Activated T-helper 1 cell treated with anti-CD3 and anti-CD28 coated beads, Interleukin-12 subunit alpha, Interleukin-12 subunit beta, Interleukin-2, Interleukin-4 antibody, amounts not matched to agents 30 ng/mL and 10 ng/mL and 1 ng/mL, durations not matched to agents 14 hours and 24 hours and 36 hours (primary cell): ENCODE measurements around the gene IDNK. TPM values are rescaled to one million over a fixed set of nuclear protein-coding genes. Genes with fewer than 3 reads are reported as not detected.

Experiments
- DNase-seq: peaks from one replicate; pipeline ENCODE4 v3.0.0; 2021; ENCODE audit warnings: low spot score
- H3K27ac Mint-ChIP-seq: one replicate; pipeline ENCODE4 v1.8.0; 2021; ENCODE audit warnings: mild to moderate bottlenecking, mixed read lengths
- H3K27me3 Mint-ChIP-seq: one replicate; pipeline ENCODE4 v1.8.0; 2022; ENCODE audit warnings: mild to moderate bottlenecking, moderate library complexity, mixed read lengths; ENCODE audit not compliant: insufficient read depth
- H3K36me3 Mint-ChIP-seq: one replicate; pipeline ENCODE4 v1.8.0; 2021; ENCODE audit warnings: low read depth, mixed read lengths
- H3K4me1 Mint-ChIP-seq: one replicate; pipeline ENCODE4 v1.8.0; 2021; ENCODE audit warnings: low read depth, mixed read lengths
- H3K4me3 Mint-ChIP-seq: one replicate; pipeline ENCODE4 v1.8.0; 2021; ENCODE audit warnings: mild to moderate bottlenecking, moderate library complexity, mixed read lengths
- H3K9me3 Mint-ChIP-seq: one replicate; pipeline ENCODE4 v1.8.0; 2021; ENCODE audit warnings: mixed read lengths
- intact Hi-C: fragments of 100-400 bp; cut with micrococcal nuclease; formaldehyde crosslinking; loops from one replicate; pipeline ENCODE4 v1.15.1; 2024
- total RNA-seq: library from RNA; stranded (reverse); gene quantifications from 2 replicates; pipeline ENCODE4 v1.2.3, GENCODE V29; 2022

IDNK gene
- total RNA-seq, 1 donor from 2014 or later, result 4.5 TPM

- peaks cover 42% of the 10 kb centered on the region for H3K4me1 Mint-ChIP-seq
- H3K9me3 Mint-ChIP-seq, result no peaks in the 10 kb centered on the region
- intact Hi-C loops, result loop anchor here (1.0 to 5.0 kb wide), 3 partner anchors 28 to 676 kb away; no protein-coding TSS in a partner anchor
- peaks cover 13% of the 10 kb centered on the region for H3K27me3 Mint-ChIP-seq
- peak; percentile 27 for DNase-seq
- peaks cover 7% of the 10 kb centered on the region for H3K36me3 Mint-ChIP-seq
- no peak overlapping the region for H3K27ac Mint-ChIP-seq
- peak overlapping the region; percentile 45 for H3K4me3 Mint-ChIP-seq
Observed at GRCh38 chr9:83620841-83621636, 1.9 kb upstream of the IDNK start.

- Mint-ChIP-seq H3K4me3 (peak overlapping the region; percentile 91), H3K4me1 (peaks cover 44% of the 10 kb centered on the region), H3K36me3 (peaks cover 7% of the 10 kb centered on the region), H3K9me3 (no peaks in the 10 kb centered on the region), H3K27me3 (peaks cover 10% of the 10 kb centered on the region), H3K27ac (peak overlapping the region; percentile 97)
- intact Hi-C loops, result loop anchor here (1.0 to 5.0 kb wide), 4 partner anchors 194 to 675 kb away; partner anchors contain the start of genes GKAP1, HNRNPK, KIF27 and RMI1
- no peak for DNase-seq
Observed at GRCh38 chr9:83622433-83622938, 457 bp upstream of the IDNK start.

DNA sequence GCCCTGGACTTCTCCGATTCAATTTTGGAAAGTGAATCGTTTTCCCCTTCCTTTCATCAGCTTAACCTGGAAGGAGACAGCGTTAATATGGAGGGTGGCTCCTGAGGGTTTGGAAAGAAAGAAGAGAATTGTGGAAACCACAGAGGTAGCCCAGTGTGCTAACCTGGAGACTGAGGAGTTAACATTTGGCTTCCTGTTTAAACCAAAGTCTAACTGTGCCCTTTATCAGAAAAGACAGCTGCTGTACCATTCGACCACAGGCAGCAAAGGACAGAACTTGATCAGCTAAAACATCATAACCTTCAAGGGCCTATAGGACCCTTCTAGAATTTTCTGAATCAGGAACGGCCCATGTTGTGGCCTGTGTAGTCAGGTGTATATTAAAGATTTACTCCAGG is 735 bp downstream of the IDNK start:
- peaks cover 10% of the 10 kb centered on the region for H3K27me3 Mint-ChIP-seq
- H3K4me1 Mint-ChIP-seq, result peaks cover 44% of the 10 kb centered on the region
- no peaks in the 10 kb centered on the region for H3K9me3 Mint-ChIP-seq
- H3K36me3 Mint-ChIP-seq, result peaks cover 8% of the 10 kb centered on the region
- H3K4me3 Mint-ChIP-seq, result peak overlapping the region; percentile 91
- intact Hi-C loops, result loop anchor here (1.0 to 5.0 kb wide), 5 partner anchors 85 to 674 kb away; partner anchors contain the start of genes GKAP1, HNRNPK and RMI1
- H3K27ac Mint-ChIP-seq, result peak overlapping the region; percentile 85
- no peak for DNase-seq

DNA sequence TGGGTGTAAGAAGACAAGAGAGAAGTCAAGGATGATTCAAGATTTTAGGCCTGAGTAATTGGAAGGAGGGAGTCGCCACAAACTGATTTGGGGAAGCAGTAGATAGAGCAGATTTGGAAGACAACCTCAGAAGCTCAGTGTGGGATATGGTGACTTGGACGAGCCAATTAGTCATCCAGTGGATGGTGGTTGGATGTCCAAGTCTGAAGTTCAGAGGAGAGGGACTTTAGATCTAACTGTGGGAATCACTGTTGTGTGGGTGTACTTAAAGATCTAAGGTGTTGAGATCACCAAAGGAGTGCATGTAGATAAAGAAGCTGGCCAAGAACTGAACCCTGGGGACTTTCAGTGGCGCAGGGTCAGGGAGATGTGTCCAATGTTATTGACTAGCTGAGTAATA is 2.2 kb downstream of the IDNK start:
- Mint-ChIP-seq H3K27me3 (peaks cover 6% of the 10 kb centered on the region), H3K4me1 (peaks cover 44% of the 10 kb centered on the region), H3K4me3 (peak overlapping the region; percentile 9), H3K36me3 (peaks cover 15% of the 10 kb centered on the region), H3K27ac (peak overlapping the region; percentile 41), H3K9me3 (no peaks in the 10 kb centered on the region)
- DNase-seq, result no peak
- intact Hi-C loops, result no loop called here

- H3K27ac Mint-ChIP-seq, result no peak overlapping the region
- intact Hi-C loops, result no loop called here
- peaks cover 26% of the 10 kb centered on the region for H3K4me1 Mint-ChIP-seq
- H3K9me3 Mint-ChIP-seq, result no peaks in the 10 kb centered on the region
- peaks cover 25% of the 10 kb centered on the region for H3K36me3 Mint-ChIP-seq
- H3K4me3 Mint-ChIP-seq, result no peak overlapping the region
- H3K27me3 Mint-ChIP-seq, result no peaks in the 10 kb centered on the region
- no peak for DNase-seq
Observed at GRCh38 chr9:83628540-83628939, 5.6 kb downstream of the IDNK start.

- H3K27ac Mint-ChIP-seq, result peak overlapping the region; percentile 67
- no peak overlapping the region for H3K4me3 Mint-ChIP-seq
- intact Hi-C loops, result no loop called here
- DNase-seq, result no peak
- peaks cover 16% of the 10 kb centered on the region for H3K4me1 Mint-ChIP-seq
- peaks cover 23% of the 10 kb centered on the region for H3K36me3 Mint-ChIP-seq
- no peaks in the 10 kb centered on the region for H3K9me3 Mint-ChIP-seq
- no peaks in the 10 kb centered on the region for H3K27me3 Mint-ChIP-seq
Observed at GRCh38 chr9:83629433-83630104, 6.6 kb downstream of the IDNK start.

DNA sequence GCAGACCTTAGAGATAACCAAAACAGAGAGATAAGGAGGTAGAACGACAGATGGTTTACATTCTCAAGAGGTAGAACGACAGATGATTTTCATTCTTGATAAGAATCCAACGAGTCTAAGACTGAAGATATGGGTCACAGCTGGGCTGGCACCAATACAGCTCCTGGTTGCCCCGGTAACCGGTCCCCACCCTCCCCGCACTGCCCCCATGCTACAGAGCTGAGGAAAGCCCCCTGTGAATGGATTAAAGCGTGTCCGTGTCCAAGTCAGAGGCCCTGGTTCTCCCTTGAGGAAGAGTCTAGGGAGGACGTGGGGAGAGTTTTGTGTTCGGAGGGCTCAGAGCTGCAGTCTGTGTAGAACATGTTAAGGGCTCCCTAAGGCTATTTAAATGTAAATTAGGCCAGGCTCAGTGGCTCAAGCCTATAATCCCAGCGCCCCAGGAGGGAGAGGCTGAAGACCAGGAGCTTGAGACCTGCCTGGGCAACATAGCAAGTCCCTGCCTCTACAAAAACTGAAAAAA is 8.1 kb downstream of the IDNK start:
- Mint-ChIP-seq H3K4me3 (no peak overlapping the region), H3K27ac (no peak overlapping the region), H3K36me3 (peaks cover 18% of the 10 kb centered on the region), H3K4me1 (peaks cover 3% of the 10 kb centered on the region), H3K9me3 (no peaks in the 10 kb centered on the region), H3K27me3 (no peaks in the 10 kb centered on the region)
- no peak for DNase-seq
- intact Hi-C loops, result no loop called here

DNA sequence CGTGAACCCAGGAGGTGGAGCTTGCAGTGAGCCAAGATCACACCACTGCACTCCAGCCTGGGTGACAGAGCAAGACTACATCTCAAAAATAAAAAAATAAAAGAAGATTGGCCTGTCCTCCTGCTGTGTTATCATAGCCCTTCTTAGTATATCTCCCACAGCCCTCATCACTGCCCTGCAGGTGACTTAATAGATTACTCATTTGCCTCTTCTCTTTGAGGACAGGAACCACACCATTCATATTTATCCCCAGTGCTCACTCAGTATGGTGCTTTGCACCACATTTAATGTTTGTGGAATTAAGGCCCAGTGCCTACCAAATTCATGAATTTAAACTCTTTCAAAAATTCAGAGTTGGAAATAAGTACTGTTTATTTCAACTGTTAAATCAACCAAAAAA is 10.3 kb downstream of the IDNK start:
- intact Hi-C loops, result no loop called here

DNA sequence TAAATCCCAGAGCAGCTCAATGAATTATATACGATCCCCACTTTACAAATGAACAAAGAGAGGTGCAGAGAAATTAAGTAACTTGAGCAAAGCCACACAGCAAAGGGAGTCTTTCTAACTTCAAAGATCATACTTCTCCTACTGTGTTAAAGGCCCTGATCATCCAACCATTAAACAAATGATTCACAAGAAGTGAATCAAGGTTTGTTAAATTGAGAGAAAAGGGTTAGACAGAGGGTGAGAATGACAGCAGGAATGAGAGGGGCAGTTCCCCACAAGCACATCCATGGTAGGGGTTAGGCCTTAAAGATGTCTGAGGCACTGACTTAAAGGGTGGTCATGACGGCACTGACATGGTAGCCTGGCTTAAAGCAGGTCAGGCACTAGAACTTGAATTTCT is 10.7 kb downstream of the IDNK start:
- Mint-ChIP-seq H3K27ac (no peak overlapping the region), H3K27me3 (no peaks in the 10 kb centered on the region), H3K4me3 (no peak overlapping the region), H3K4me1 (no peaks in the 10 kb centered on the region), H3K36me3 (peaks cover 21% of the 10 kb centered on the region), H3K9me3 (no peaks in the 10 kb centered on the region)
- intact Hi-C loops, result no loop called here
- DNase-seq, result no peak

More for the DNA sequence above, 10.3 kb downstream of the IDNK start:
- H3K4me1 Mint-ChIP-seq, result no peaks in the 10 kb centered on the region
- no peaks in the 10 kb centered on the region for H3K9me3 Mint-ChIP-seq
- no peak overlapping the region for H3K27ac Mint-ChIP-seq
- H3K4me3 Mint-ChIP-seq, result no peak overlapping the region
- DNase-seq, result no peak
- H3K27me3 Mint-ChIP-seq, result no peaks in the 10 kb centered on the region
- peaks cover 22% of the 10 kb centered on the region for H3K36me3 Mint-ChIP-seq

DNA sequence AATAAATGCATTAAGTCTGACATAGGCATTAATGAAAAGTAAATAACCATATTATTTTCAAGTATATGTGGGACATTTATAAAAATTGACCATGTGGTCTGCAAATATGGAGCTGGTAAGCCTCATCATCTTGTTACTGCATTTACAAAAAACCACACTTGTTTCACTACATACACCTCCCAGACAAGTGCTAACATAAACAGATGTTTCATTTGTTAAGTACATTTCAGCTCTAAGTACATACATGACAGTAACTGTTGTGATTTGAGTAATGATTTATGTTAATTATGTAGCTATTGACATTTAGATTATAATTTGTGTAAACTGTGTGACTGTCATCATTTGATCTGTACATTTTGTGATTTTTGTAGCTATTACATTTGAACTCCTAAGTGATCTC is 13.9 kb downstream of the IDNK start:
- Mint-ChIP-seq H3K27ac (no peak overlapping the region), H3K36me3 (peaks cover 9% of the 10 kb centered on the region), H3K9me3 (no peaks in the 10 kb centered on the region), H3K4me1 (no peaks in the 10 kb centered on the region), H3K4me3 (no peak overlapping the region), H3K27me3 (no peaks in the 10 kb centered on the region)
- intact Hi-C loops, result no loop called here
- no peak for DNase-seq

- peaks cover 6% of the 10 kb centered on the region for H3K36me3 Mint-ChIP-seq
- no peak overlapping the region for H3K27ac Mint-ChIP-seq
- no peak for DNase-seq
- no peaks in the 10 kb centered on the region for H3K9me3 Mint-ChIP-seq
- H3K4me3 Mint-ChIP-seq, result no peak overlapping the region
- H3K27me3 Mint-ChIP-seq, result no peaks in the 10 kb centered on the region
- no peaks in the 10 kb centered on the region for H3K4me1 Mint-ChIP-seq
- intact Hi-C loops, result no loop called here
Observed at GRCh38 chr9:83637389-83637788, 14.4 kb downstream of the IDNK start.

- H3K36me3 Mint-ChIP-seq, result peaks cover 5% of the 10 kb centered on the region
- intact Hi-C loops, result no loop called here
- H3K4me3 Mint-ChIP-seq, result no peak overlapping the region
- no peaks in the 10 kb centered on the region for H3K9me3 Mint-ChIP-seq
- no peaks in the 10 kb centered on the region for H3K27me3 Mint-ChIP-seq
- no peak overlapping the region for H3K27ac Mint-ChIP-seq
- no peak for DNase-seq
- no peaks in the 10 kb centered on the region for H3K4me1 Mint-ChIP-seq
Observed at GRCh38 chr9:83639266-83639665, 16.3 kb downstream of the IDNK start.

- no peaks in the 10 kb centered on the region for H3K4me1 Mint-ChIP-seq
- peaks cover 2% of the 10 kb centered on the region for H3K36me3 Mint-ChIP-seq
- H3K27ac Mint-ChIP-seq, result no peak overlapping the region
- H3K27me3 Mint-ChIP-seq, result no peaks in the 10 kb centered on the region
- no peaks in the 10 kb centered on the region for H3K9me3 Mint-ChIP-seq
- no peak overlapping the region for H3K4me3 Mint-ChIP-seq
- DNase-seq, result no peak
- intact Hi-C loops, result no loop called here
Observed at GRCh38 chr9:83642793-83643192, 19.9 kb downstream of the IDNK start.
